ENCODE measurements around the gene PIANP.

- TF ChIP-seq CTCF (IDR thresholded peaks at IDR 0.05), result no peak
- no peak for TF ChIP-seq EZH2 (IDR thresholded peaks at IDR 0.05)
- no peak for TF ChIP-seq EZH2phosphoT487 (IDR thresholded peaks at IDR 0.05)
These were observed 56.4 kb downstream of the PIANP start for GRCh38 chr12:6644257-6644596.

Data from neural progenitor cell (in vitro differentiated cells).